Measurements from ENCODE around the gene AICDA.

- TF ChIP-seq REST (IDR thresholded peaks at IDR 0.05): no peak
- TF ChIP-seq CTCF (IDR thresholded peaks at IDR 0.05; ENCODE audit: low read depth, low read length, missing input control): no peak
- TF ChIP-seq RXRA (IDR thresholded peaks at IDR 0.05): no peak
- no peak for TF ChIP-seq GABPA (IDR thresholded peaks at IDR 0.05 in 1 of 2, conservative IDR thresholded peaks at IDR 0.05 in 1 of 2)
- no peak for TF ChIP-seq NR2F2 (IDR thresholded peaks at IDR 0.05)
- no peak for TF ChIP-seq TAF1 (conservative IDR thresholded peaks at IDR 0.05)
- no peak for TF ChIP-seq ATF3 (IDR thresholded peaks at IDR 0.05)
- TF ChIP-seq YY1 (IDR thresholded peaks at IDR 0.05): no peak
- TF ChIP-seq EGR1 (IDR thresholded peaks at IDR 0.05; ENCODE audit: low read depth in 2 of 2): no peak
- TF ChIP-seq JUND (IDR thresholded peaks at IDR 0.05): no peak
- TF ChIP-seq MAX (IDR thresholded peaks at IDR 0.05): no peak
Observed at GRCh38 chr12:8603286-8603685, 9.4 kb downstream of the AICDA start.
